Choroid plexus epithelial cell (primary cell): ENCODE measurements around the gene GTF2F2.
"Not testable (repeated sequence)": the region's sequence is repeated elsewhere in the genome, so short reads cannot be mapped to it uniquely, and the experiment has no call there.

Experiments used
- DNase-seq: peaks from one replicate; pipeline ENCODE4 v3.0.0-alpha.2; 2010; ENCODE audit warnings: low read depth
- H3K4me3 ChIP-seq: 2 replicates; pipeline ENCODE4 v1.5.1; 2011; ENCODE audit warnings: low read depth, mild to moderate bottlenecking, control low read depth, low read length, moderate library complexity
- TF ChIP-seq, protein P1 (sequence below): conservative IDR thresholded peaks from 2 replicates; pipeline ENCODE4 v1.5.1; 2011; ENCODE audit warnings: low read depth, mild to moderate bottlenecking, control low read depth, inconsistent platforms, low read length, moderate library complexity

The GTF2F2 gene

DNA sequence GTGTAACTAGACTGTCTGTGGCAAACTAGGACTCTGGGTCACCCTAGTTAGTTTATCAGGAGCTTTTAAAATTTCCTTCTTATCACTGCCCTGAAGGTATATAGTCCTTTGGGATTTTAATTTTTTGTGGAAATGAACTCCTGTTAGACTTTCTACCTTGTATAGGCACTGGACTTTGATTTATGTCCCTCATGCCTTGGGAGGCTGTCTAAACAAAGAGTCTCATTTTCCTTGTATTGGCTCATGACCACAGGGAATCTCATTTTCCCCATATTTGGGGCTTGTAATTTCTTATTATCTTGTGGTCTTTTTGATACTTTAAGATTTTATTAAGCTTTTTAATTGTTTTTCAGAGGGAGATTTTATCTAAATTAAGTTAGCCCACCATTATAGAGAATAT, 59.1 kb downstream of the GTF2F2 start:
- DNase-seq: no peak
- TF ChIP-seq, protein P1, sequence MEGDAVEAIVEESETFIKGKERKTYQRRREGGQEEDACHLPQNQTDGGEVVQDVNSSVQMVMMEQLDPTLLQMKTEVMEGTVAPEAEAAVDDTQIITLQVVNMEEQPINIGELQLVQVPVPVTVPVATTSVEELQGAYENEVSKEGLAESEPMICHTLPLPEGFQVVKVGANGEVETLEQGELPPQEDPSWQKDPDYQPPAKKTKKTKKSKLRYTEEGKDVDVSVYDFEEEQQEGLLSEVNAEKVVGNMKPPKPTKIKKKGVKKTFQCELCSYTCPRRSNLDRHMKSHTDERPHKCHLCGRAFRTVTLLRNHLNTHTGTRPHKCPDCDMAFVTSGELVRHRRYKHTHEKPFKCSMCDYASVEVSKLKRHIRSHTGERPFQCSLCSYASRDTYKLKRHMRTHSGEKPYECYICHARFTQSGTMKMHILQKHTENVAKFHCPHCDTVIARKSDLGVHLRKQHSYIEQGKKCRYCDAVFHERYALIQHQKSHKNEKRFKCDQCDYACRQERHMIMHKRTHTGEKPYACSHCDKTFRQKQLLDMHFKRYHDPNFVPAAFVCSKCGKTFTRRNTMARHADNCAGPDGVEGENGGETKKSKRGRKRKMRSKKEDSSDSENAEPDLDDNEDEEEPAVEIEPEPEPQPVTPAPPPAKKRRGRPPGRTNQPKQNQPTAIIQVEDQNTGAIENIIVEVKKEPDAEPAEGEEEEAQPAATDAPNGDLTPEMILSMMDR: no peak
- H3K4me3 ChIP-seq: no peak overlapping the region

DNA sequence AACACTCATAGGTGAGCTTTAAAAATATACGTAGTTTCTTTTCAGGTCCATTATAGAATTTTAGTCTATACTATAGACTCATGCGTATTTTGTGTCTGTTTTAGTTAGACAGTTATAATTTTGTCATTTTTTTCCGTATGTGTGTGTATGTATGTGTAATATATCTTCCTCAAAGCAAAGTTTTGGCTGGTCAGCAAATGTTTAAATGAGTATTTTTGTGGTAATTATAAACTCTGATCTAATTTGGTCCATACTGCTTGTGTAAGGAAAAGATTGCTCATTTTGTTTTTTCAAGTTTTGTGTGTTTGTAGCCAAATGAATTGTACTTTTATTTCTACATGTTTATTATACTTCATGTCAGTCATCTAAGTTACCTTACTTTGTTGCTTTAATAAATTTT, 60.0 kb downstream of the GTF2F2 start:
- H3K4me3 ChIP-seq: no peak overlapping the region
- TF ChIP-seq, protein P1: no peak
- DNase-seq: no peak

DNA sequence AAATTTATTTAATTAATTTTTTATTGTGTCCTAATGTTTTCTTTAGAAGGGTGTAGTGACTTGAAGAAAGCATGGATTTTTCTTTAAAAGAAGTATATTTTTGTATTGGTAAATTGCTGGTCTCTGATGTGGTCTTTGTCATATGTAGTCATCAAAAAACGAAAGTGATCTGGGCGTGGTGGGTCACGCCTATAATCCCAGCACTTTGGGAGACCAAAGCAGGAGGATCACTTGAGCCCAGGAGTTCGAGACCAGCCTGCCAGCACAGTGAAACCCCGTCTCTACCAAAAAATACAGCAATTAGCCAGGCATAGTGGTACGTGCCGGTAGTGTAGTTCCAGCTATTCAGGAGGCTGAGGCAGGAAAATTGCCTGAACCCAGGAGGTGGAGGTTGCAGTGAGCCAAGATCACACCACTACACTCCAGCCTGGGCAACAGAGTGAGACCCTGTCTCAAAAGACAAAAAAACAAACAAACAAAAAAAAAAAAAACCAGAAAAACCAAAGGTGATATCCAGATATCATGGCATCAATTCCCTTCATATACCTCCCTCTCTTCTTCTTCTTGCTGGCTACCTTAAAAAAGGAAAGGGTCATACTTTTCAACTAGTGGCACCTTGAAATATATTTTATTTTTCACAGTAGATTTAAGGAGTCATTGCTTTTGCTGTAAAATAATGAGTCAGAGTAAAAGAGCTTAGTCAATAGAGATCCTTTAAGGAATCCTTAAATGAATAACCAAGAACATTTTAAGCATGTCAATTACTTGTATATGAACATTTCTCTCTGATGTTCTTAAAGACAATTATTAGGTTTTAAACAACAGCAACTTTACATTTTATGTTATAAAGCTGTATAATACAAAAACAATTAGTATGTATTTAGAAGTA, 60.6 kb downstream of the GTF2F2 start:
- no peak overlapping the region for H3K4me3 ChIP-seq
- DNase-seq: no peak
- TF ChIP-seq, protein P1: no peak

DNA sequence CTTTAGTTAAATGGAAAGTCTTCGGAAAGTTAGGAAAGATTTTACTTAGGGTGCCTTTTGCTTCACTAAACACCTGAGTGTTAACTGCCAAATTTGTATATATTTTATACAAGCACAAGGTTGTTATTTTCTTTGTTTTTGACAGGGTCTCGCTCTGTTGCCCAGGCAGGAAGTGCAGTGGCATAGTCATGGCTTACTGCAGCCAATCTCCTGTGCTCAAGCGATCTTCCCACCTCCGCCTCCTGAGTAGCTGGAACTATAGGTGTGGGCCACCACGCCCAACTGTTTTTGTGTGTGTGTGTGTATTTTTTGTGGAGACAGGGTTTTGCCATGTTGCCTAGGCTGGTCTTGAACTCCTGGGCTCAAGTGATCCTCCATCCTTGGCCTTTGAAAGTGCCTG, 64.4 kb downstream of the GTF2F2 start:
- TF ChIP-seq, protein P1: no peak
- no peak overlapping the region for H3K4me3 ChIP-seq
- no peak for DNase-seq

DNA sequence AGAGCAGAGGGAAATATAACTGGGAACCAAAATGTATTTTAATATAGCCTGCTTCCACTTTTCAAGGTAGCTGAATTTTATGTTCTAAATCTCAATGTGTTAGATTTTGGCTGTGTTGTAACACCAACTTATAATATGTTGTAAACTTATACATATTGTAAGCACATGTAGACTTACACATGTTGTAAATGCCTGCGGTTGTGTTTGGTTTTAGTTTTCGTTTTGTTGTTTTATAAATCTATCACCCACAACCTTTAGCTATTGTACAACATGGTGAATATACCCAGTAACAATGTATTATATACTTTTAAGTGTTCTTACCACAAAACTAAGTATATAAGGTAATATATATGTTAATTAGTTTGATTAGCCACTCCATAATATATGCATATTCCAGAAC, 65.0 kb downstream of the GTF2F2 start:
- TF ChIP-seq, protein P1: no peak
- H3K4me3 ChIP-seq: no peak overlapping the region

DNA sequence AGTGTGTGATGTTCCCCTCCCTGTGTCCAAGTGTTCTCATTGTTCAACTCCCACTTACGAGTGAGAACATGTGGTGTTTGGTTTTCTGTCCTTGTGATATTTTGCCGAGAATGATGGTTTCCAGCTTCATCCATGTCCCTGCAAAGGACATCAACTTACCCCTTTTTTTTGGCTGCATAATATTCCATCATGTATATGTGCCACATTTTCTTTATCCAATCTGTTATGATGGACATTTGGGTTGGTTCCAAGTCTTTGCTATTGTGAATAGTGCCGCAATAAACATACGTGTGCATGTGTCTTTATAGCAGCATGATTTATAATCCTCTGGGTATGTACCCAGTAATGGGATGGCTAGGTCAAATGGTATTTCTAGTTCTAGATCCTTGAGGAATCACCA, 68.8 kb downstream of the GTF2F2 start:
- not testable (repeated sequence) for H3K4me3 ChIP-seq, DNase-seq

More for the DNA sequence above, 65.0 kb downstream of the GTF2F2 start:
- DNase-seq: no peak

DNA sequence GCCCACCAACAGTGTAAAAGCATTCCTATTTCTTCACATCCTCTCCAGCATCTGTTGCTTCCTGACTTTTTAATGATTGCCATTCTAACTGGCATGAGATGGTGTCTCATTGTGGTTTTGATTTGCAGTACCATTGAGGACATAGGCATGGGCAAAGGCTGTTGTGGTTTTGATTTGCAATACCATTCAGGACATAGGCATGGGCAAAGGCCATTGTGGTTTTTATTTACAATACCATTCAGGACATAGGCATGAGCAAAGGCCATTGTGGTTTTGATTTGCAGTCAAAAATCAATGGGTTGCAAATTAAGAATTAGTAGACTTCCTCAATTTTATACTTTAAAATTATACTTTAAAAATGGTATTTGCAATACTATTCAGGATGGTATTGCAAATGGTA, 69.2 kb downstream of the GTF2F2 start:
- not testable (repeated sequence) for DNase-seq, H3K4me3 ChIP-seq

DNA sequence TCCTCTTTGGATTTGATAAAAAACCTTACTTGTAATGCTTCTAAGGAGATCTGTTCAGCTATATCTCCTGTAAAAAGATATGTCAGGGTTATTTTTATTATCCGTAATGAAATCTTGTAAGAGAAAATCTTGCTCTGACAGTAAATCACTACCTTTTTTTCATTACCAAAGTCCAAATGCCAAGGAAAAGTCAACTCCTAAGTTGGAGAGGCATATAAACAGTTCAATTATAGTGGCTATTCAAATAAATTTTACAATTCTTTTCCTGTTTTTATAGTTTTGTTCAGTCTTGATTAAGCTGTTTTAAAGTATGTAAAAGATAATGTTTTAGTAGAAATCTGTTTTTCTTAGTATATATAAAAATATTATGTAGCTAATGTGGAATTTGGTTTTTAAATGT, 71.6 kb downstream of the GTF2F2 start:
- no peak overlapping the region for H3K4me3 ChIP-seq
- no peak for DNase-seq
- TF ChIP-seq, protein P1: no peak
